Activated CD4-positive, alpha-beta memory T cell treated with anti-CD3 and anti-CD28 coated beads for 36 hours (primary cell): ENCODE measurements around the gene UBE2L5. TPM values are rescaled to one million over a fixed set of nuclear protein-coding genes. Genes with fewer than 3 reads are reported as not detected.
"Not testable (repeated sequence)": the region's sequence is repeated elsewhere in the genome, so short reads cannot be mapped to it uniquely, and the experiment has no call there.

Experiments used
- CTCF ChIA-PET: fragments of 350-600 bp; sonication (Branson Sonifier 250); formaldehyde crosslinking; loops from one replicate; lab custom pipeline; 2021; ENCODE audit warnings: antibody characterized with exemption, inconsistent platforms; lab: Charles Lee
- POLR2A ChIA-PET: fragments of 350-600 bp; sonication (Branson Sonifier 250); formaldehyde crosslinking; loops from one replicate; lab custom pipeline; 2021; ENCODE audit warnings: antibody characterized with exemption; lab: Charles Lee
- DNase-seq: peaks from one replicate; pipeline ENCODE4 v3.0.0-alpha.2; 2020
- H3K27ac Mint-ChIP-seq: one replicate; pipeline ENCODE4 v1.8.0; 2021; ENCODE audit warnings: mixed read lengths
- H3K27me3 Mint-ChIP-seq: one replicate; pipeline ENCODE4 v1.8.0; 2021; ENCODE audit warnings: mixed read lengths
- H3K36me3 Mint-ChIP-seq: one replicate; pipeline ENCODE4 v1.8.0; 2021; ENCODE audit warnings: mixed read lengths
- H3K4me1 Mint-ChIP-seq: one replicate; pipeline ENCODE4 v1.8.0; 2021; ENCODE audit warnings: low read depth, mixed read lengths
- H3K4me3 Mint-ChIP-seq: one replicate; pipeline ENCODE4 v1.8.0; 2021; ENCODE audit warnings: mild to moderate bottlenecking, mixed read lengths
- H3K9me3 Mint-ChIP-seq: one replicate; pipeline ENCODE4 v1.8.0; 2021; ENCODE audit warnings: mixed read lengths
- intact Hi-C: fragments of 100-400 bp; cut with micrococcal nuclease; formaldehyde crosslinking; loops from one replicate; pipeline ENCODE4 v1.15.1; 2023
- total RNA-seq, 2 experiments: library from RNA; stranded (reverse); gene quantifications; one replicate each; pipeline ENCODE4 v1.2.3, GENCODE V29; 2021

UBE2L5 gene
- total RNA-seq, 2 experiments from 2014 or later, result not detected

DNA sequence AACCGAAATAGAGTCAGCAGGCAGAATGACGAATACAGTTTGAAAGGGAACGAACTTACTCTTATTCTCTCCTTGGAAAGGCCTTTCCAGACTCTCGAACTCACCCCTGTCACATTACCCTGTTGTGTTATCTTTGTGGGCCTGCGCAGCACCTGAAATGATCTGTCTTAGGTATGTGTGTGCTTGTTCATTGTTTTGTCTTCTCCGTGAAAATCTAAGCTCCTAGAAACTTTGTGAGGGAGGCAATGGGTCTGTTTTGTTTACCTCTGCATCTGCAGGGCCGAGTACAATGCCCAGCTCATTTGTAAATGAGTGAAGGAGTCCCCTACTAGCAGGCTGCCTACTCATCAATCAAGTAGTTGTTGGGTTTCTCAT lies 23.8 kb downstream of the UBE2L5 start:
- no peak for DNase-seq
- CTCF ChIA-PET, result no interaction called here
- Mint-ChIP-seq H3K9me3 (no peaks in the 10 kb centered on the region), H3K4me3 (no peak overlapping the region), H3K4me1 (peaks cover 3% of the 10 kb centered on the region), H3K36me3 (no peaks in the 10 kb centered on the region), H3K27me3 (peaks cover 3% of the 10 kb centered on the region), H3K27ac (no peak overlapping the region)
- POLR2A ChIA-PET, result no interaction called here
- intact Hi-C loops, result no loop called here

DNA sequence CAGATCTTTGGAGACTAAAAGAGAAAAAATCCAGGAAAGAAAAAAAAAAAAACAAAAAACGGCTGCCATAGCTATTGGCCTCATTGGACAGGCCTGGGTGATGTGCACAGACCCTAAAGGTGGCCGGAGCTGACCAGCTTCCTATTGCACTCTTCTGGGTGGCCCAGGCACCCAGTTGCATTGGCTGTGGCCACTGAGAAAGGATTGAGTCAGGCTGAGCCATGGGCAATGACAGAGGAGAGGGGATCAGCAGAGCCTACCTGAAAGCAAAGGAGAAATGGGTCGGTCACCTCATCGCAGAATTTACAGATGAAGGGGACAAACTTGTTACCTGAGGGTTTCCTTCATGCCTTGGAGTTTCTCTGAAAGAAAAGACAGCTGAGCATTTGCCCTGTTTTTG lies 26.1 kb downstream of the UBE2L5 start:
- Mint-ChIP-seq H3K27me3 (peaks cover 3% of the 10 kb centered on the region), H3K36me3 (no peaks in the 10 kb centered on the region), H3K4me1 (no peaks in the 10 kb centered on the region), H3K4me3 (no peak overlapping the region), H3K27ac (no peak overlapping the region), H3K9me3 (no peaks in the 10 kb centered on the region)
- DNase-seq, result no peak
- POLR2A ChIA-PET, result no interaction called here
- intact Hi-C loops, result no loop called here
- CTCF ChIA-PET, result interaction anchor here (0.6 kb wide), 1 partner anchor 316 kb away, joined by 3 read pairs; no protein-coding TSS in a partner anchor

DNA sequence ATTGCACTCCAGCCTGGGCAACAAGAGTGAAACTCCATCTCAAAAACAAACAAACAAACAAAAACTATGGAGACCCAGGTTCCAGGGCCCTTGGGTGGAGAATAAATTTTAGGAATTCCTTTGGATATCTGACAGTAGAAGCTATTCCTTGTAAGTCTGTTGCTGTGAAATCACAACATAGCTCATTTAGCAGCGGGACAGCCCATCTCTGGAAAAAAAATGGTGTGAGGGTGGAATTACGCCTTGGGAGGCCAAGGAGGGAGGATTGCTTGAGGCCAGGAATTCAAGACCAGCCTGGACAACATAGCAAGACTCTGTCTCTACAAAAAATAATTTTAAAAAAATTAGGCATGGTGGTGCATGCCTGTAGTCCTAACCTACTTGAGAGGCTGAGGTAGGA lies 27.8 kb downstream of the UBE2L5 start:
- peaks cover 2% of the 10 kb centered on the region for H3K4me1 Mint-ChIP-seq
- H3K27me3 Mint-ChIP-seq, result peaks cover 3% of the 10 kb centered on the region
- H3K27ac Mint-ChIP-seq, result no peak overlapping the region
- intact Hi-C loops, result no loop called here
- ChIA-PET CTCF (no interaction called here), POLR2A (no interaction called here)
- H3K36me3 Mint-ChIP-seq, result no peaks in the 10 kb centered on the region
- H3K9me3 Mint-ChIP-seq, result no peaks in the 10 kb centered on the region
- H3K4me3 Mint-ChIP-seq, result no peak overlapping the region
- no peak for DNase-seq

DNA sequence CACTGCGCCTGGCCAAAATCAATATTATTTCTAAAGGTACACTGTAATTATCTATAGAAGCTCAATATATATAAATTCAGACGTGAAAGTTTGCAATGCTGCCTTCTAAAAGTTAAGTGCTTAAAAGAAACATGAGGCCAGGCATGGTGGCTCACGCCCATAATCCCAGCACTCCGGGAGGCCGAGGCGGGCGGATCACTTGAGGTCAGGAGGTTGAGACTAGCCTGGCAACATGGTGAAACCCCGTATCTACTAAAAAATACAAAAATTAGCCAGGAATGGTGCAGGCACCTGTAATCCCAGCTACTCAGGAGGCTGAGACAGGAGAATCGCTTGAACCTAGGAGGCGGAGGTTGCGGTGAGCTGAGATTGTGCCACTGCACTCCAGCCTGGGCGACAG lies 29.2 kb downstream of the UBE2L5 start:
- H3K4me1 Mint-ChIP-seq, H3K27me3 Mint-ChIP-seq, H3K9me3 Mint-ChIP-seq, DNase-seq, H3K36me3 Mint-ChIP-seq, intact Hi-C loops, H3K4me3 Mint-ChIP-seq, CTCF ChIA-PET, H3K27ac Mint-ChIP-seq, POLR2A ChIA-PET: not testable (repeated sequence)

DNA sequence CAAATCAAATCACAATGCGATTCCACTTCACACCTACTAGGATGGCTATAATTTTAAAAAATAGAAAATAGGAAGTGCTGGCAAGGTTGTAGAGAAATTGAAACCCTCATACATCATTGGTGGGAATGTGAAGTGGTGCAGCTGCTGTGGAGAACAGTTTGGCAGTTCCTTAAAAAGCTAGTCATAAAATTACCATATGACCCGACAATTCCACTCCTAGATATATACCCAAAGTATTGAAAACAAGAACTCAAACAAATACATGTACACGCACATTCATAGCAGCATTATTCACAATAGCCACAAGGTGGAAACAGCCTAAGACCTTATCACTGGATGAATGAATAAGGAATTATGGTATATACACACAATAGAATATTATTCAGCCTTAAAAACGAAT lies 31.4 kb downstream of the UBE2L5 start:
- Mint-ChIP-seq H3K27ac (no peak overlapping the region), H3K27me3 (no peaks in the 10 kb centered on the region), H3K9me3 (no peaks in the 10 kb centered on the region), H3K4me1 (peaks cover 10% of the 10 kb centered on the region), H3K4me3 (no peak overlapping the region), H3K36me3 (peaks cover 10% of the 10 kb centered on the region)
- DNase-seq, result no peak
- intact Hi-C loops, result no loop called here
- ChIA-PET POLR2A (no interaction called here), CTCF (interaction anchor here (1.1 kb wide), 1 partner anchor 321 kb away, joined by 3 read pairs; no protein-coding TSS in a partner anchor)

DNA sequence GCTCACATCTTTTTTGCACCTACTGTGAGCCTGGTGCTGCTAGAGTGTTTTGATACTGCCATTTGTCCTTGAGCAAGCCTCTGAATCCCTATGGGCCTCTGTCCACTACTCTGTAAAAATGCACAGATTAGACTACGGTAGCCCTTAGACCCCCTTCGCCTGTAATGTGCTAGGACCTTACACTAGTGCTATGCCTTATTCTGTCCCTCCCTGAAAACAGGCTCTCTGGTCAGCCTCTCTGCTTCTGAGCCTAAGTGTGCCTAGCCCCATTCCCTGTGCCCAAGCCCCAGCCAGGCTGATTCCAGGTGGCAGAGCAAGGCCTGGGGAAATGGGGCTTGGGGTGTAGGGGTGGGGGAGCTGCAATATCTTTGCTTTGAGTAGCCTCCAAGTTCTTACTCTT lies 32.7 kb downstream of the UBE2L5 start:
- CTCF ChIA-PET, result interaction anchor here (0.7 to 1.1 kb wide), 2 partner anchors 13 to 332 kb away, joined by 4 read pairs; no protein-coding TSS in a partner anchor
- no peak overlapping the region for H3K4me3 Mint-ChIP-seq
- no peaks in the 10 kb centered on the region for H3K27me3 Mint-ChIP-seq
- H3K9me3 Mint-ChIP-seq, result no peaks in the 10 kb centered on the region
- peaks cover 21% of the 10 kb centered on the region for H3K36me3 Mint-ChIP-seq
- peaks cover 17% of the 10 kb centered on the region for H3K4me1 Mint-ChIP-seq
- DNase-seq, result no peak
- no peak overlapping the region for H3K27ac Mint-ChIP-seq
- POLR2A ChIA-PET, result no interaction called here
- intact Hi-C loops, result loop anchor here (5.0 kb wide), 1 partner anchor 198 kb away; no protein-coding TSS in a partner anchor

DNA sequence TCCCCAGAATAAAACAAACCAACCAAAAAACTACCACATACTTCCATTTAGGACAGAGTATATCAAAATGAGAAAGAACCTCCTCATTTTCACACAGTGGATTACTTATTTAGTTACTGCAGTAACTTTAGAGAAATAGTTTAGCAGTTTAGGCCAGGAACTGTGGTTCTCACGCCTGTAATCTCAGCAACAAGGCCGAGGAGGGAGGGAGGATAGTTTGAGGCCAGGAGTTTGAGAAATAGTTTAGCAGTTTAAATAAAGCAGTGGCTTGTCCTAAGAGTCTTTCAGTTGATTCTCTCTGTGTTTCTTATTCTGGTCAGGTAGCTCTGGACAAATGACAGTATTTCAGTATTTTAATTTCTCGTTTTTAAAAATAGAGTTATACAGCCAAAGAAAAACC lies 34.0 kb downstream of the UBE2L5 start:
- CTCF ChIA-PET, result no interaction called here
- POLR2A ChIA-PET, result no interaction called here

DNA sequence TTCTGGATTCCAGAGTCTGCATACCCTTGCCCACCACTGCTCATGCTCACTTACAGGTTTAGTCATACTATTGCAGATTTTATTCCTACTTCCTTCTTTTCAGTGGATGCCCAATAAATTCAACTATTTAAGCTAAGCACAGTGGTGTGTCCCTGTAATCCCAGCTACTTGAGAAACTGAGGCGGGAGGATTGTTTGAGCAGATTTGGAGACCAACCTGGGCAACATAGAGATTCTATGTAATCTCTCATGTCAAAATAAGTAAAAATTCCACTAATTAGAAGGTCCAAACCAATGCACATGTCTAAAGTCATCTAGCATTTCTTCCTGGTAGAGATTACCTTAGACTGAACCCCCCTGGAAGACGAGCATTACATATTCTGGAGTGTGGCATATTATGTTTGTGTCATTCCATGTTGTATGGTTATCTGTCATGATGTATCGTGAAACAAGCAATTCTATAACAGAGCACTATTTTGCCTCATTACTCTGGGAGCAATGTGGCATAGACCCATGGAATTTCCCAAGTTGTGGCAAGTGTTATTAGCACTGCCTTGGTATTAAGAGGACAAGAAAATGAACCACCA lies 35.1 kb downstream of the UBE2L5 start:
- H3K36me3 Mint-ChIP-seq, result peaks cover 29% of the 10 kb centered on the region
- no peak for DNase-seq
- ChIA-PET POLR2A (interaction anchor here (1.8 kb wide), 1 partner anchor 82 kb away, joined by 4 read pairs; no protein-coding TSS in a partner anchor), CTCF (interaction anchor here (1.6 kb wide), 1 partner anchor 325 kb away, joined by 4 read pairs; no protein-coding TSS in a partner anchor)
- no peaks in the 10 kb centered on the region for H3K27me3 Mint-ChIP-seq
- H3K9me3 Mint-ChIP-seq, result no peaks in the 10 kb centered on the region
- peaks cover 28% of the 10 kb centered on the region for H3K4me1 Mint-ChIP-seq
- H3K27ac Mint-ChIP-seq, result no peak overlapping the region
- intact Hi-C loops, result loop anchor here (5.0 kb wide), 1 partner anchor 200 kb away; no protein-coding TSS in a partner anchor
- H3K4me3 Mint-ChIP-seq, result no peak overlapping the region

More for the DNA sequence above, 34.0 kb downstream of the UBE2L5 start:
- Mint-ChIP-seq H3K9me3 (no peaks in the 10 kb centered on the region), H3K4me3 (no peak overlapping the region), H3K27me3 (no peaks in the 10 kb centered on the region), H3K4me1 (peaks cover 18% of the 10 kb centered on the region), H3K36me3 (peaks cover 22% of the 10 kb centered on the region), H3K27ac (no peak overlapping the region)
- intact Hi-C loops, result loop anchor here (5.0 kb wide), 1 partner anchor 199 kb away; no protein-coding TSS in a partner anchor
- DNase-seq, result no peak

DNA sequence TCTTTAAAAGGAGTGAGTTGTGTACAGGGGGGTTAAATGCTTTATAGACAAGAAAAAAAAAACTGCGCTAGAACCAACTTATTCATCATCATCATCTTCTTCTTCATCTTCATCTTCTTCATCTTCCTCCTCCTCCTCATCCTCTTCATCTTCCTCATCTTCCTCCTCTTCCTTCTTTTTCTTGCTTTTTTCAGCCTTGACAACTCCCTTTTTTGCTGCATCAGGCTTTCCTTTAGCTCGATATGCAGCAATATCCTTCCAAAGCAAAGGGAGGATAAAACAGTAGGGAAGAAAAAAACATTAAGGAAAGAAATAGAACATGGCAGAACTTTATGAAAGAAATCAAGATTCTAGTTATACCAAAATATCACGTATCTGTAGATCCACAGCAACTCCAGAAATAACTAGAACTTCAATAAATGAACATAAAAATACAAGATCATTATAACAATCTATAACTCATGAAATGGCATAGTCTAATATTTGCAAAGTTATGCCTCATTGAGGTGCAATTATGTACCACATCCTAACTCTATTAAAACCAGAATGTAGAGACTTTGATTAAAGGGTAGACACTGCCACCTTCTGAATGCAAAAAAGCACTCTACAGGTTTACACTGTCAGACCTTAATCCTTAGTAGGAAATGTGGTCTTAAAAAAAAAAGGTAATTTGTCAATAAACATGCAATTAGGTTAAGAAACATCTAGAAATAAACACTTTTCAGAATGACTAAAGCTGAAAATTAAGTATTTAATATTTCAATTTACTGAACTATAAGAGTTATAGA lies 39.2 kb downstream of the UBE2L5 start:
- DNase-seq, H3K4me3 Mint-ChIP-seq, H3K27me3 Mint-ChIP-seq, H3K9me3 Mint-ChIP-seq, POLR2A ChIA-PET: not testable (repeated sequence)
- peak overlapping the region; percentile 74 for H3K27ac Mint-ChIP-seq
- H3K4me1 Mint-ChIP-seq, result peaks cover 34% of the 10 kb centered on the region
- CTCF ChIA-PET, result interaction anchor here (0.7 to 2.1 kb wide), 8 partner anchors 44 to 336 kb away, joined by 3 to 18 read pairs (median 4); partner anchors contain the start of gene KATNAL1
- H3K36me3 Mint-ChIP-seq, result peaks cover 50% of the 10 kb centered on the region
- intact Hi-C loops, result loop anchor here (10.0 kb wide), 2 partner anchors 583 to 867 kb away; partner anchors contain the start of gene SLC7A1

DNA sequence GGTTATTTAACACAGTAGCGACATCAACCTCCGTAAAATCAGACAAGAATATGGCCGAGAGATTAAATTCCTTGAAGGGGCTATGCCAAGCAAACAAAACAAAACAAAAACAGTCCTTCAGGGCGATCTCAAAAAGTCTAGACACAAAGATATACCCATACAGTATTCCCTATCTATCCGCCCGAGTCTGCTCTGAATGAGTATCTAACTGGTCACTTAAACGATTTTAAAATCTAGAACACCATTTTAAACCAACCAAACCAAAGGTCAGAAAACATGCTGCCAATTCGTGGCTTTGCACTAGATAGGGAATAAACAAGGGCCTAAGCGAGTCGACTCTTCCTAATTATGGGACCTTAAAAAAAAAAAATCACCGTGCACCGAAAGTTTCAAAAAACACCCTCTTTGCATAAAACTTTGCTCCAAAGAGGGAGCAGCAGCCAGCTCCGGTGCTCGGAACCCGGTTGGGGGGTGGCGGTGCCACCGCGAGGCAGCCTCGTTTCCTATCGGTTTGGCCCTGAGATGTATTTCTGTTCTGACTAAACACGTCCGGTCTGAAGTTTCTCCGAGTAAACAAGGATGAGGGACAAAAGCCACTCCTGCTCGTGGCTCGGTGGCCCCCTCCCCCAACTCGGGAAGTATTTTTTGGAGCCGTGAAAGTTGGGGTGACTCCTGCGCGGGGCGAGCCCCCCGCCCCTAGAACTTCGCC lies 41.6 kb downstream of the UBE2L5 start:
- peaks cover 37% of the 10 kb centered on the region for H3K4me1 Mint-ChIP-seq
- POLR2A ChIA-PET, result interaction anchor here (0.7 to 3.8 kb wide), 4 partner anchors 39 to 153 kb away, joined by 3 to 46 read pairs (median 12); partner anchors contain the start of genes UBE2L5 and USPL1
- peaks cover 39% of the 10 kb centered on the region for H3K36me3 Mint-ChIP-seq
- CTCF ChIA-PET, result no interaction called here
- peak; percentile 89 for DNase-seq
- H3K4me3 Mint-ChIP-seq, result peak overlapping the region; percentile 94
- intact Hi-C loops, result loop anchor here (1.0 to 10.0 kb wide), 11 partner anchors 33 to 869 kb away; partner anchors contain the start of genes SLC7A1, UBE2L5 and UBL3
- peak overlapping the region; percentile 99 for H3K27ac Mint-ChIP-seq
- peaks cover 3% of the 10 kb centered on the region for H3K27me3 Mint-ChIP-seq
- no peaks in the 10 kb centered on the region for H3K9me3 Mint-ChIP-seq

DNA sequence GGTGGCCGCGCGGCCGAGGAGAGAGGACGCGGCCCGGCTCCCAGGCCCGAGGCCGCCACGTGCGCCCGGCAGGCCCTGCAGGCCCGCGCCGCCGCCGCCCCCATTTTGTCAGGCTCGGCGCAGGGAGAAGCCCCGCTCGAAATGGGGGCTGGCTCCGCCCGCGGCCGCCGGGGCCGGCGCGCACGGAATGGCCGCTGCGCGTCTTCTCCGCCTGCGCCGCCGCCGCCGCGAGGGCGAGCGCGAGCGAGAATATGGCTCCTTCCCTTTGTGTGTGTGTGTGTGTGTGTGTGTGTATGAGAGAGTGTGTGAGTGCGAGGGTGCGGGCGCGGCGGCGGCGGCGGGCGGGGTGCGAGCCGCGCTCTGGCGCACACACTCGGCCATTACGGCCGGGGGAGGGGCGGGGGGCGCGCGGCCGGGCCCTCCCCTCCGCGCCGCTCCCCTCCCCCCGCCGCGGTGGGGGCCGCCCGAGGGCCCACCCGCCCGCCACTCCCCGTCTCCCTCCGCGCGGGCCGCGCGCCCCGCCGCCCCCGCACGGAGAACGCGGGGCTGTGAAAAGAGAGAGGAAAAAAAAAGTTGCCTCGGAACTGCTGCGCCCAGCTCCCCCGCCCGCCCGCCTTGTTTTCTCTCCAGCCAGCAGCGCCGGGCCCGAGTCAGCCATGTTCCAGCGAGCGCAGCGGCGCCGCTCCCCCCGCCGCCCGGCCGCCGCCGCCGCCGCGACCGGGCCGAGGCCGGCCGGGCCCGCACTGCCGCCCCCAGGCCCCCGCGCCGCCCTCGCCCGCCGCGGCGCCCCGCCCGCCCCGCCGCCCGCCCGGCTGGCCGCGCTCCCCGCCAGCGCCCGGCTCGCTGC lies 42.4 kb downstream of the UBE2L5 start:
- peak overlapping the region; percentile 94 for H3K4me3 Mint-ChIP-seq
- intact Hi-C loops, result loop anchor here (1.0 to 10.0 kb wide), 14 partner anchors 34 to 870 kb away; partner anchors contain the start of genes SLC7A1, UBE2L5 and UBL3
- POLR2A ChIA-PET, result interaction anchor here (0.8 to 3.8 kb wide), 6 partner anchors 34 to 319 kb away, joined by 3 to 46 read pairs (median 6); partner anchors contain the start of genes UBE2L5 and USPL1
- CTCF ChIA-PET, result interaction anchor here (0.6 to 2.2 kb wide), 2 partner anchors 67 to 339 kb away, joined by 3 to 8 read pairs; no protein-coding TSS in a partner anchor
- peaks cover 31% of the 10 kb centered on the region for H3K36me3 Mint-ChIP-seq
- peaks cover 31% of the 10 kb centered on the region for H3K4me1 Mint-ChIP-seq
- peak overlapping the region; percentile 99 for H3K27ac Mint-ChIP-seq
- DNase-seq, result peak; percentile 82
- H3K27me3 Mint-ChIP-seq, result peaks cover 3% of the 10 kb centered on the region
- H3K9me3 Mint-ChIP-seq, result no peaks in the 10 kb centered on the region
